Neural crest cell (in vitro differentiated cells): ENCODE data around the gene USP17L12. TPM values are rescaled to one million over a fixed set of nuclear protein-coding genes. Genes with fewer than 3 reads are reported as not detected.
"Not testable (repeated sequence)": the region's sequence is repeated elsewhere in the genome, so short reads cannot be mapped to it uniquely, and the experiment has no call there.

ENCODE experiments used
- DNase-seq: peaks from one replicate; pipeline ENCODE4 v3.0.0; 2021; ENCODE audit warnings: low read depth, mixed read lengths, low spot score
- H3K27ac Mint-ChIP-seq: one replicate; pipeline ENCODE4 v1.8.0; 2021; ENCODE audit warnings: mild to moderate bottlenecking, mixed read lengths; ENCODE audit not compliant: unreplicated experiment
- H3K27me3 Mint-ChIP-seq: 2 replicates; pipeline ENCODE4 v1.8.0; 2021; ENCODE audit warnings: low read depth, mild to moderate bottlenecking, mixed read lengths
- H3K36me3 Mint-ChIP-seq: 2 replicates; pipeline ENCODE4 v1.8.0; 2021; ENCODE audit warnings: low read depth, mild to moderate bottlenecking, mixed read lengths
- H3K4me1 Mint-ChIP-seq: 2 replicates; pipeline ENCODE4 v1.8.0; 2021; ENCODE audit warnings: mixed read lengths
- H3K4me3 Mint-ChIP-seq: one replicate; pipeline ENCODE4 v1.8.0; 2021; ENCODE audit warnings: mild to moderate bottlenecking, mixed read lengths
- H3K9me3 Mint-ChIP-seq: 2 replicates; pipeline ENCODE4 v1.8.0; 2021; ENCODE audit warnings: mixed read lengths
- total RNA-seq: library from RNA; stranded (reverse); gene quantifications from 2 replicates; pipeline ENCODE4 v1.2.1, GENCODE V29; 2021

Gene USP17L12
- total RNA-seq, 1 donor from 2014 or later, result not detected

- H3K36me3 Mint-ChIP-seq, H3K27me3 Mint-ChIP-seq, DNase-seq, H3K9me3 Mint-ChIP-seq, H3K4me3 Mint-ChIP-seq, H3K4me1 Mint-ChIP-seq, H3K27ac Mint-ChIP-seq: not testable (repeated sequence)
These were observed 42.6 kb downstream of the USP17L12 start, which contains the start of gene USP17L21 for GRCh38 chr4:9262572-9262971. Gene USP17L21 (plus strand): TSS chr4:9262872. CDS start chr4:9262872, 0 bp downstream.

- H3K27me3 Mint-ChIP-seq, H3K9me3 Mint-ChIP-seq, DNase-seq, H3K36me3 Mint-ChIP-seq, H3K4me3 Mint-ChIP-seq, H3K27ac Mint-ChIP-seq, H3K4me1 Mint-ChIP-seq: not testable (repeated sequence)
These were observed 47.4 kb downstream of the USP17L12 start, which contains the start of gene USP17L22 for GRCh38 chr4:9267319-9267718. Gene USP17L22 (plus strand): TSS chr4:9267619. CDS start chr4:9267619, 0 bp downstream.

Other genes with a start within 250 kb of the USP17L12 start
- gene FAM90A26, start 49.7 kb upstream of the USP17L12 start, total RNA-seq, result not detected in 2 replicates
- not detected in 2 replicates for gene USP17L10, start 9.5 kb upstream of the USP17L12 start, total RNA-seq
- gene USP17L11, start 4.7 kb upstream of the USP17L12 start, total RNA-seq, result not detected in 2 replicates
- not detected in 2 replicates for gene USP17L13, start 4.7 kb downstream of the USP17L12 start, total RNA-seq
- not detected in 2 replicates for gene USP17L15, start 14.2 kb downstream of the USP17L12 start, total RNA-seq
- not detected in 2 replicates for gene USP17L17, start 23.7 kb downstream of the USP17L12 start, total RNA-seq
- not detected in 2 replicates for gene USP17L18, start 28.5 kb downstream of the USP17L12 start, total RNA-seq
- gene USP17L19, start 33.2 kb downstream of the USP17L12 start, total RNA-seq, result not detected in 2 replicates
- gene USP17L20, start 38.0 kb downstream of the USP17L12 start, total RNA-seq, result not detected in 2 replicates
- not detected in 2 replicates for gene USP17L21, start 42.7 kb downstream of the USP17L12 start, total RNA-seq
- gene USP17L22, start 47.5 kb downstream of the USP17L12 start, total RNA-seq, result not detected in 2 replicates
- gene USP17L24, start 105.0 kb downstream of the USP17L12 start, total RNA-seq, result not detected in 2 replicates
- gene USP17L25, start 109.8 kb downstream of the USP17L12 start, total RNA-seq, result not detected in 2 replicates
- not detected in 2 replicates for gene USP17L26, start 114.5 kb downstream of the USP17L12 start, total RNA-seq
- gene USP17L5, start 119.3 kb downstream of the USP17L12 start, total RNA-seq, result not detected in 2 replicates
- gene USP17L27, start 124.0 kb downstream of the USP17L12 start, total RNA-seq, result not detected in 2 replicates
- not detected in 2 replicates for gene USP17L28, start 128.7 kb downstream of the USP17L12 start, total RNA-seq
- not detected in 2 replicates for gene USP17L29, start 133.5 kb downstream of the USP17L12 start, total RNA-seq
- gene USP17L30, start 143.0 kb downstream of the USP17L12 start, total RNA-seq, result not detected in 2 replicates
- not detected in 2 replicates for gene DEFB131A, start 224.3 kb downstream of the USP17L12 start, total RNA-seq